ENCODE measurements around the gene SERPINB6. TPM values are rescaled to one million over a fixed set of nuclear protein-coding genes. Genes with fewer than 3 reads are reported as not detected.
A peak's percentile ranks its signal among the peaks of the same experiment; 100 is the strongest.
"Not testable (repeated sequence)": the region's sequence is repeated elsewhere in the genome, so short reads cannot be mapped to it uniquely, and the experiment has no call there.

SERPINB6 gene
- total RNA-seq, 1 experiment from 2014 or later = 34.8 TPM

- TF ChIP-seq EZH2 (IDR thresholded peaks at IDR 0.05; ENCODE audit: borderline replicate concordance, low read depth, low read length, poor library complexity, severe bottlenecking) (no peak), CTCF (conservative IDR thresholded peaks at IDR 0.05; ENCODE audit: low read depth, low read length) (no peak)
- ChIA-PET CTCF (no interaction called here), POLR2A (ENCODE audit: low non-redundant PET) (no interaction called here)
- no peaks in the 10 kb centered on the region for H3K27me3 ChIP-seq (replicated peaks; ENCODE audit: insufficient read depth, low read depth, low read length, poor library complexity)
- no TSS peak for BruUV-seq (replicated peaks)
- intact Hi-C loops (cut with micrococcal nuclease; ENCODE audit: unreplicated experiment) = no loop called here
- H3K27ac ChIP-seq (ENCODE audit: low read depth, low read length, poor library complexity, severe bottlenecking) = no peak overlapping the region
- no peak for DNase-seq (ENCODE audit: low spot score)
- H3K9me3 ChIP-seq (ENCODE audit: low read depth, low read length, poor library complexity, severe bottlenecking) = no peaks in the 10 kb centered on the region
- no peak overlapping the region for H3K4me3 ChIP-seq (ENCODE audit: low read depth, low read length, poor library complexity, severe bottlenecking)
- no peaks in the 10 kb centered on the region for H3K4me1 ChIP-seq (ENCODE audit: insufficient read depth, low read length, poor library complexity, severe bottlenecking)
- no peaks in the 10 kb centered on the region for H3K36me3 ChIP-seq (ENCODE audit: insufficient read depth, low read length, poor library complexity, severe bottlenecking)
Measured at GRCh38 chr6:2973676-2974075, 2.3 kb upstream of the SERPINB6 start.

- H3K27ac ChIP-seq (ENCODE audit: low read depth, low read length, poor library complexity, severe bottlenecking); BruUV-seq (replicated peaks); intact Hi-C loops (cut with micrococcal nuclease; ENCODE audit: unreplicated experiment); H3K4me1 ChIP-seq (ENCODE audit: insufficient read depth, low read length, poor library complexity, severe bottlenecking); DNase-seq (ENCODE audit: low spot score); H3K27me3 ChIP-seq (replicated peaks; ENCODE audit: insufficient read depth, low read depth, low read length, poor library complexity); H3K9me3 ChIP-seq (ENCODE audit: low read depth, low read length, poor library complexity, severe bottlenecking); H3K36me3 ChIP-seq (ENCODE audit: insufficient read depth, low read length, poor library complexity, severe bottlenecking); CTCF ChIA-PET; POLR2A ChIA-PET (ENCODE audit: low non-redundant PET); H3K4me3 ChIP-seq (ENCODE audit: low read depth, low read length, poor library complexity, severe bottlenecking): not testable (repeated sequence)
Measured at GRCh38 chr6:2973180-2973579, 1.8 kb upstream of the SERPINB6 start.

- H3K4me1 ChIP-seq (ENCODE audit: insufficient read depth, low read length, poor library complexity, severe bottlenecking); intact Hi-C loops (cut with micrococcal nuclease; ENCODE audit: unreplicated experiment); DNase-seq (ENCODE audit: low spot score); H3K9me3 ChIP-seq (ENCODE audit: low read depth, low read length, poor library complexity, severe bottlenecking); H3K27ac ChIP-seq (ENCODE audit: low read depth, low read length, poor library complexity, severe bottlenecking); H3K36me3 ChIP-seq (ENCODE audit: insufficient read depth, low read length, poor library complexity, severe bottlenecking); BruUV-seq (replicated peaks); H3K27me3 ChIP-seq (replicated peaks; ENCODE audit: insufficient read depth, low read depth, low read length, poor library complexity); H3K4me3 ChIP-seq (ENCODE audit: low read depth, low read length, poor library complexity, severe bottlenecking): not testable (repeated sequence)
- ChIA-PET CTCF (interaction anchor here (0.6 kb wide), 1 partner anchor 11 kb away, joined by 13 read pairs; no protein-coding TSS in a partner anchor), POLR2A (ENCODE audit: low non-redundant PET) (interaction anchor here (0.6 kb wide), 1 partner anchor 234 kb away, joined by 6 read pairs; no protein-coding TSS in a partner anchor)
Measured at GRCh38 chr6:2972685-2973084, 1.3 kb upstream of the SERPINB6 start.

GRCh38 chr6:2972219-2972487 lies 786 bp upstream of the SERPINB6 start:
- H3K4me1 ChIP-seq (ENCODE audit: insufficient read depth, low read length, poor library complexity, severe bottlenecking); DNase-seq (ENCODE audit: low spot score); H3K27me3 ChIP-seq (replicated peaks; ENCODE audit: insufficient read depth, low read depth, low read length, poor library complexity); intact Hi-C loops (cut with micrococcal nuclease; ENCODE audit: unreplicated experiment); H3K36me3 ChIP-seq (ENCODE audit: insufficient read depth, low read length, poor library complexity, severe bottlenecking); H3K9me3 ChIP-seq (ENCODE audit: low read depth, low read length, poor library complexity, severe bottlenecking); BruUV-seq (replicated peaks): not testable (repeated sequence)
- POLR2A ChIA-PET (ENCODE audit: low non-redundant PET) = interaction anchor here (0.6 kb wide), 2 partner anchors 20 to 234 kb away, joined by 3 to 6 read pairs; no protein-coding TSS in a partner anchor
- CTCF ChIA-PET = interaction anchor here (0.6 kb wide), 1 partner anchor 12 kb away, joined by 13 read pairs; no protein-coding TSS in a partner anchor
- H3K27ac ChIP-seq (ENCODE audit: low read depth, low read length, poor library complexity, severe bottlenecking) = peak overlapping the region; percentile 71
- peak overlapping the region; percentile 63 for H3K4me3 ChIP-seq (ENCODE audit: low read depth, low read length, poor library complexity, severe bottlenecking)

Measured in A673 (cell line).